ENCODE results near the gene OBP2A.
"Not testable (repeated sequence)": the region's sequence is repeated elsewhere in the genome, so short reads cannot be mapped to it uniquely, and the experiment has no call there.

DNA sequence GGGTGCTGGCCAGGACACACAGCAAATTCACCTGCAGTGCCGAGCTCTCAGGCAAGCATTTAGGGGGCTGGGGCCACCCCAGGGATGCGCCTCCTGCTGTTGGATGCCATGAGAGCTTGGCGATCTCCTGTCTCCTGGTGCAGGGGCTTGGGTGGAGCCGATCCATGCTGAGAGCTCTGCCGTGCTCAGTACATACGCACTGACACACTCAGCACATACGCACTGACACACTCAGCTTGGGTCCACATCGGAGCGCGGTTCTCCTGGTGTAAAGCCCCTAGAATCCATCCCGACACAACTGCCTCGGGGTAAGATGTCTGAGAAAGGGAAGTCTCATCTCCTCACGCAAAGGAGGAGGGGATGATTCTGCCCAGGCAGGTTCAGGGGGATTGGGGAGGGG, 10.3 kb upstream of the OBP2A start:
- TF ChIP-seq, protein P1, sequence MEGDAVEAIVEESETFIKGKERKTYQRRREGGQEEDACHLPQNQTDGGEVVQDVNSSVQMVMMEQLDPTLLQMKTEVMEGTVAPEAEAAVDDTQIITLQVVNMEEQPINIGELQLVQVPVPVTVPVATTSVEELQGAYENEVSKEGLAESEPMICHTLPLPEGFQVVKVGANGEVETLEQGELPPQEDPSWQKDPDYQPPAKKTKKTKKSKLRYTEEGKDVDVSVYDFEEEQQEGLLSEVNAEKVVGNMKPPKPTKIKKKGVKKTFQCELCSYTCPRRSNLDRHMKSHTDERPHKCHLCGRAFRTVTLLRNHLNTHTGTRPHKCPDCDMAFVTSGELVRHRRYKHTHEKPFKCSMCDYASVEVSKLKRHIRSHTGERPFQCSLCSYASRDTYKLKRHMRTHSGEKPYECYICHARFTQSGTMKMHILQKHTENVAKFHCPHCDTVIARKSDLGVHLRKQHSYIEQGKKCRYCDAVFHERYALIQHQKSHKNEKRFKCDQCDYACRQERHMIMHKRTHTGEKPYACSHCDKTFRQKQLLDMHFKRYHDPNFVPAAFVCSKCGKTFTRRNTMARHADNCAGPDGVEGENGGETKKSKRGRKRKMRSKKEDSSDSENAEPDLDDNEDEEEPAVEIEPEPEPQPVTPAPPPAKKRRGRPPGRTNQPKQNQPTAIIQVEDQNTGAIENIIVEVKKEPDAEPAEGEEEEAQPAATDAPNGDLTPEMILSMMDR (conservative IDR thresholded peaks at IDR 0.05 in 1 of 2, IDR thresholded peaks at IDR 0.05 in 1 of 2; ENCODE audit: low read depth in 1 of 2, low read length in 2 of 2), result not testable (repeated sequence)
- not testable (repeated sequence) for TF ChIP-seq EZH2 (IDR thresholded peaks at IDR 0.05; ENCODE audit: low read length, missing control alignments)

Measured in fibroblast of lung (primary cell).